MM.1S (cell line): ENCODE measurements around the gene APOL4.

Experiments
- DNase-seq: peaks from one replicate; pipeline ENCODE4 v3.0.0-alpha.2; 2015
- H2AFZ ChIP-seq: fragments of 300-600 bp; sonication (generic); 2 replicates; pipeline ENCODE4 v1.6.0; 2016; ENCODE audit warnings: antibody characterized with exemption, low read length
- H3F3A ChIP-seq: fragments of 300-600 bp; sonication (generic); 2 replicates; pipeline ENCODE4 v1.6.1; 2016; ENCODE audit warnings: mild to moderate bottlenecking, antibody characterized with exemption, low read length, moderate library complexity, mixed read lengths; ENCODE audit not compliant: insufficient read depth
- H3K27ac ChIP-seq: fragments of 300-600 bp; sonication (generic); 2 replicates; pipeline ENCODE4 v1.5.1; 2016; ENCODE audit warnings: mild to moderate bottlenecking, low read length
- H3K27me3 ChIP-seq: fragments of 300-600 bp; sonication (generic); replicated peaks from 2 replicates; pipeline ENCODE4 v1.6.0; 2016; ENCODE audit warnings: low read length; ENCODE audit not compliant: insufficient read depth
- H3K36me3 ChIP-seq: fragments of 300-600 bp; sonication (generic); replicated peaks from 2 replicates; pipeline ENCODE4 v1.6.1; 2016; ENCODE audit warnings: mild to moderate bottlenecking, low read length, mixed read lengths; ENCODE audit not compliant: insufficient read depth
- H3K4me1 ChIP-seq: fragments of 300-600 bp; sonication (generic); 2 replicates; pipeline ENCODE4 v1.6.1; 2016; ENCODE audit warnings: low read length, mixed read lengths
- H3K4me2 ChIP-seq: fragments of 300-600 bp; sonication (generic); 2 replicates; pipeline ENCODE4 v1.6.0; 2016; ENCODE audit warnings: low read depth, low read length
- H3K4me3 ChIP-seq: fragments of 300-600 bp; sonication (generic); 2 replicates; pipeline ENCODE4 v1.5.1; 2016; ENCODE audit warnings: low read length, mixed read lengths
- H3K79me2 ChIP-seq: fragments of 300-600 bp; sonication (generic); 2 replicates; pipeline ENCODE4 v1.6.1; 2016; ENCODE audit warnings: mixed run types, low read length, mixed read lengths
- H3K9ac ChIP-seq: fragments of 300-600 bp; sonication (generic); 2 replicates; pipeline ENCODE4 v1.6.1; 2016; ENCODE audit warnings: low read length, mixed read lengths
- H3K9me2 ChIP-seq: fragments of 300-600 bp; sonication (generic); replicated peaks from 2 replicates; pipeline ENCODE4 v1.6.1; 2016; ENCODE audit warnings: mild to moderate bottlenecking, low read length, mixed read lengths; ENCODE audit not compliant: insufficient read depth
- H3K9me3 ChIP-seq: fragments of 300-600 bp; sonication (generic); replicated peaks from 2 replicates; pipeline ENCODE4 v1.6.1; 2016; ENCODE audit warnings: mild to moderate bottlenecking, low read length, mixed read lengths; ENCODE audit not compliant: insufficient read depth
- H4K20me1 ChIP-seq: fragments of 300-600 bp; sonication (generic); 2 replicates; pipeline ENCODE4 v1.6.1; 2016; ENCODE audit warnings: mild to moderate bottlenecking, low read length, moderate library complexity, mixed read lengths; ENCODE audit not compliant: insufficient read depth
- EZH2 ChIP-seq: fragments of 300-600 bp; sonication (generic); optimal IDR thresholded peaks from 2 replicates; pipeline ENCODE3; 2017; ENCODE audit warnings: low read depth, mild to moderate bottlenecking, antibody characterized with exemption, low read length, mixed read lengths
- EZH2phosphoT487 ChIP-seq: fragments of 300-600 bp; sonication (generic); IDR thresholded peaks from 2 replicates; pipeline ENCODE4 v1.6.1; 2018; ENCODE audit warnings: antibody characterized with exemption, low read length
- TF ChIP-seq, protein P1 (sequence below): fragments of 300-600 bp; sonication (generic); IDR thresholded peaks from 2 replicates; pipeline ENCODE4 v1.5.1; 2016; ENCODE audit warnings: antibody characterized with exemption, low read length, mixed read lengths

The APOL4 gene

DNA sequence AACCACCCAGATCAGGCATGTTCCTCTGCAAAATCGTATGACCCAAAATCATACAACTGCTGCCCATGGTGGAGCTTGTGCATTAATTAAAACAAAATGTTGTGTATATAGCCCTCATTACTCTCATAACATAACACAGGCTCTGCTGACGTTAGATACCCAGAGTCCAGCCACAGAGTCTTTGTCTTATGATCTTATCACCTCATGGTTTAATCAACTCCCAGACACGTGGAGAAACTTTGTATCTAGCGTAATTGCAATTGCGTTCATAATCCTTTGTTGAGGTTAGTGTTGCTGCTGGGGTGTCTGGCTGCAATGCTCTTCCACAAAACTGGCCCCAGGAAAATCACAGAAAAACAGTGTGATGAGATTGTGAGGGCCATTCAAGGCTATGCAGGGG lies 46.3 kb upstream of the APOL4 start:
- Histone ChIP-seq H2AFZ (no peak overlapping the region), H3F3A (no peaks in the 10 kb centered on the region), H3K27ac (no peak overlapping the region), H3K9me3 (no peaks in the 10 kb centered on the region), H3K9me2 (no peaks in the 10 kb centered on the region), H3K27me3 (no peaks in the 10 kb centered on the region), H3K36me3 (no peaks in the 10 kb centered on the region), H4K20me1 (no peaks in the 10 kb centered on the region), H3K79me2 (peaks cover 4% of the 10 kb centered on the region; the same call in 1 of the 2 replicates), H3K4me2 (no peak overlapping the region), H3K4me1 (peaks cover 13% of the 10 kb centered on the region; the same call in 1 of the 2 replicates), H3K4me3 (no peak overlapping the region), H3K9ac (no peak overlapping the region)
- DNase-seq: no peak
- TF ChIP-seq EZH2: no peak
- TF ChIP-seq EZH2phosphoT487: no peak
- TF ChIP-seq, protein P1, sequence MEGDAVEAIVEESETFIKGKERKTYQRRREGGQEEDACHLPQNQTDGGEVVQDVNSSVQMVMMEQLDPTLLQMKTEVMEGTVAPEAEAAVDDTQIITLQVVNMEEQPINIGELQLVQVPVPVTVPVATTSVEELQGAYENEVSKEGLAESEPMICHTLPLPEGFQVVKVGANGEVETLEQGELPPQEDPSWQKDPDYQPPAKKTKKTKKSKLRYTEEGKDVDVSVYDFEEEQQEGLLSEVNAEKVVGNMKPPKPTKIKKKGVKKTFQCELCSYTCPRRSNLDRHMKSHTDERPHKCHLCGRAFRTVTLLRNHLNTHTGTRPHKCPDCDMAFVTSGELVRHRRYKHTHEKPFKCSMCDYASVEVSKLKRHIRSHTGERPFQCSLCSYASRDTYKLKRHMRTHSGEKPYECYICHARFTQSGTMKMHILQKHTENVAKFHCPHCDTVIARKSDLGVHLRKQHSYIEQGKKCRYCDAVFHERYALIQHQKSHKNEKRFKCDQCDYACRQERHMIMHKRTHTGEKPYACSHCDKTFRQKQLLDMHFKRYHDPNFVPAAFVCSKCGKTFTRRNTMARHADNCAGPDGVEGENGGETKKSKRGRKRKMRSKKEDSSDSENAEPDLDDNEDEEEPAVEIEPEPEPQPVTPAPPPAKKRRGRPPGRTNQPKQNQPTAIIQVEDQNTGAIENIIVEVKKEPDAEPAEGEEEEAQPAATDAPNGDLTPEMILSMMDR: no peak

DNA sequence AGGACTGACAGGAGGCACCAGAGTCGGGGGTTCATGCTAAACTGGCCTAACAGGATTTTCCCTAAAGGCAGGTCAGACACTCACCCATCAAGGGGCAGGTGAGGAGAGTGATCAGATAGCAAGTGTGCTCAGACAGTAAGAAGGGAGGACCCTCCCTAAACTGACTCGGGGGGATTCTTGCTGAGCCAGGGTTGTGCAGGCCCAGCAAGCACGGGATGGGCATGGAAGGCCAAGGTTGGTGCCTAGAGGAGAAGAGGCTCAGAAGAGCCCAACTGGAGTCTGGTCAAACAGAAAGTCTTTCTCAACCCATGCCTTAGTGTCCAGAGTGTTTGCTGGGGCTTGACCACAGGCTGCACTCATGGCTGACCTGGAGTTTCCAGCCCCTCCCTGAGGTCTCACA lies 45.1 kb upstream of the APOL4 start:
- H3K79me2 ChIP-seq: no peaks in the 10 kb centered on the region
- DNase-seq: no peak
- H2AFZ ChIP-seq: no peak overlapping the region
- 0 out of 2 replicates have a peak, but pooled peaks cover 9% of the 10 kb centered on the region for H3K4me1 ChIP-seq
- H3K9me2 ChIP-seq: no peaks in the 10 kb centered on the region
- H3K36me3 ChIP-seq: no peaks in the 10 kb centered on the region
- H3K9ac ChIP-seq: no peak overlapping the region
- H3K4me3 ChIP-seq: no peak overlapping the region
- no peaks in the 10 kb centered on the region for H3F3A ChIP-seq
- no peak overlapping the region for H3K27ac ChIP-seq
- H3K4me2 ChIP-seq: no peak overlapping the region
- H3K9me3 ChIP-seq: no peaks in the 10 kb centered on the region
- TF ChIP-seq EZH2phosphoT487 (no peak), EZH2 (no peak)
- TF ChIP-seq, protein P1: no peak
- no peaks in the 10 kb centered on the region for H3K27me3 ChIP-seq
- H4K20me1 ChIP-seq: no peaks in the 10 kb centered on the region

DNA sequence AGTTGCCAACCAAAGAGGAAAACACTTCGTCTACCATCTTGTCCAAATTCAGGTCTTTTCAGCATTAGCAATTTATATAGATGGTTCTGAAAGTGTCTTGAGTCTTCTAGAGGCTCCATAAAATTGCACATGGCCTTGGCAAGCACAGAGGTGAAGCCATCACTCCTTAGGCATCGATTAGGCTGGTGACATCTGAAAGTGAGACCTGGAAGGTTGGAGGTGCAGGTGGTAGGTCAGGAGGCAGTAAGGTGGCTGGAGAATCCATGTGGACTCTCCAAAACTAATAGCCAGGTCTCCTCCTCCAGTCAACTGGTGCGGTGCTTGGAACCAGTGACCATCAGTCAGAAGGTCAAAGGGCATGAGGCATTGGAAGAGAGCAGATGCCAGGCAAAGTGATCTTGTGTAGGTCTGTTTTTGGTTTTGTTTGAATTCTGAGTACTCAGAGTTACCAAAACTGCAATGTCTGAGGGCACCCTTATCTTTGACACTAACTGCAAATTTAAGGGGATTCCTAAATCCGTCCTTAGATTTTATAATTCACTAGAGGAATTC lies 44.3 kb upstream of the APOL4 start:
- H3K4me1 ChIP-seq: 0 out of 2 replicates have a peak, but pooled peaks cover 9% of the 10 kb centered on the region
- H3K27me3 ChIP-seq: no peaks in the 10 kb centered on the region
- TF ChIP-seq EZH2phosphoT487 (no peak), EZH2 (no peak)
- TF ChIP-seq, protein P1: no peak
- no peak overlapping the region for H3K9ac ChIP-seq
- H3K9me3 ChIP-seq: no peaks in the 10 kb centered on the region
- H3K27ac ChIP-seq: no peak overlapping the region
- H2AFZ ChIP-seq: no peak overlapping the region
- no peaks in the 10 kb centered on the region for H3K79me2 ChIP-seq
- DNase-seq: no peak
- no peak overlapping the region for H3K4me3 ChIP-seq
- no peaks in the 10 kb centered on the region for H4K20me1 ChIP-seq
- H3K36me3 ChIP-seq: no peaks in the 10 kb centered on the region
- H3K4me2 ChIP-seq: no peak overlapping the region
- H3F3A ChIP-seq: no peaks in the 10 kb centered on the region
- H3K9me2 ChIP-seq: no peaks in the 10 kb centered on the region
